ENCODE data around the gene HIPK3.

- TF ChIP-seq, protein P1, sequence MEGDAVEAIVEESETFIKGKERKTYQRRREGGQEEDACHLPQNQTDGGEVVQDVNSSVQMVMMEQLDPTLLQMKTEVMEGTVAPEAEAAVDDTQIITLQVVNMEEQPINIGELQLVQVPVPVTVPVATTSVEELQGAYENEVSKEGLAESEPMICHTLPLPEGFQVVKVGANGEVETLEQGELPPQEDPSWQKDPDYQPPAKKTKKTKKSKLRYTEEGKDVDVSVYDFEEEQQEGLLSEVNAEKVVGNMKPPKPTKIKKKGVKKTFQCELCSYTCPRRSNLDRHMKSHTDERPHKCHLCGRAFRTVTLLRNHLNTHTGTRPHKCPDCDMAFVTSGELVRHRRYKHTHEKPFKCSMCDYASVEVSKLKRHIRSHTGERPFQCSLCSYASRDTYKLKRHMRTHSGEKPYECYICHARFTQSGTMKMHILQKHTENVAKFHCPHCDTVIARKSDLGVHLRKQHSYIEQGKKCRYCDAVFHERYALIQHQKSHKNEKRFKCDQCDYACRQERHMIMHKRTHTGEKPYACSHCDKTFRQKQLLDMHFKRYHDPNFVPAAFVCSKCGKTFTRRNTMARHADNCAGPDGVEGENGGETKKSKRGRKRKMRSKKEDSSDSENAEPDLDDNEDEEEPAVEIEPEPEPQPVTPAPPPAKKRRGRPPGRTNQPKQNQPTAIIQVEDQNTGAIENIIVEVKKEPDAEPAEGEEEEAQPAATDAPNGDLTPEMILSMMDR (IDR thresholded peaks at IDR 0.05; ENCODE audit: low read depth, low read length, poor library complexity, severe bottlenecking), result no peak
- no peak for TF ChIP-seq EZH2phosphoT487 (IDR thresholded peaks at IDR 0.05; ENCODE audit: borderline replicate concordance, low read length)
These were observed 111.8 kb downstream of the HIPK3 start for GRCh38 chr11:33368931-33369330.

Measured in DOHH2 (cell line).